GM18499 (cell line): Measurements from ENCODE around the gene ABCC4.
A peak's percentile ranks its signal among the peaks of the same experiment; 100 is the strongest.
"Not testable (repeated sequence)": the region's sequence is repeated elsewhere in the genome, so short reads cannot be mapped to it uniquely, and the experiment has no call there.

ENCODE experiments used
- ATAC-seq: cut with Tn5 transposase; IDR thresholded peaks from one replicate; pipeline ENCODE4 v1.9.1; 2021; ENCODE audit warnings: moderate number of reproducible peaks; ENCODE audit not compliant: insufficient read depth, unreplicated experiment

Gene ABCC4

GRCh38 chr13:95300625-95301182 is 547 bp downstream of the ABCC4 start:
- ATAC-seq, result peak; percentile 28

- no peak for ATAC-seq
Measured at GRCh38 chr13:95298971-95299621, 2.2 kb downstream of the ABCC4 start.

DNA sequence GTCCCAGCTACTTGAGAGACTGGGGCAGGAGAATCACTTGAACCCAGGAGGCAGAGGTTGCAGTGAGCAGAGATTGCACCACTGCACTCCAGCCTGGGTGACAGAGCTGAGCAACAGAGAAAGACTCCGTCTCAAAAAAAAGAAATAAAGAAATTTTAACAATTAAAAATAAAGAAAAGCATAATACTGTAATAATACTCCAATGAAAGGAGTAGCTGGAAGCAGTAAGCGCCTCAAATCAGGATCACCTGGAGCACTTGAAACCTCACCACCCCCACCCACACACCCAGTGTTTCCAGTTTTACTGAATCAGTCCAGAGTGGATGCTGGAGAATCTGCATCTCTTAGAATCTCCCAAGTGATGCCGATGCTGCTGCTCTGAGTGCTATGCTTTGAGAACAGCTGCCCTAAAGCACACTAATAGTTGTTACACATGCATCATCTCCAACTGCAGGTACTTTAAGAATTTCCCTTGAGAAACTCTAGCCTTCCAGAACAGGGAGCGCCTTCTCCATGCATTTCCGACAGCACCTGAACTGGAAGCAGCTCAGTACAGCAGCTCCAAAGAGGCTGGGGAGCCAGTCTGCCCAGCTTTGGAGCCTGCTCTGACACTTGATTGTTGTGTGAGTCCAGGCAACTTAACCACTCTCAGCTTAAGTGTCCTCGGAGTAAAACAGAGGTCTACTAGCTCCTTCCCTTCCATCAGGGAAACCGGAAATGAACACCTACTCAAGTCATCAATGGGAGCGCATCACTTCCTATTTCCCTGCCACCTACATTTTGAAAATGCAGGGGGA is 2.9 kb downstream of the ABCC4 start:
- ATAC-seq, result no peak

- no peak for ATAC-seq
Measured at GRCh38 chr13:95296326-95296925, 4.8 kb downstream of the ABCC4 start.

GRCh38 chr13:95295026-95295425 is 6.2 kb downstream of the ABCC4 start:
- no peak for ATAC-seq

DNA sequence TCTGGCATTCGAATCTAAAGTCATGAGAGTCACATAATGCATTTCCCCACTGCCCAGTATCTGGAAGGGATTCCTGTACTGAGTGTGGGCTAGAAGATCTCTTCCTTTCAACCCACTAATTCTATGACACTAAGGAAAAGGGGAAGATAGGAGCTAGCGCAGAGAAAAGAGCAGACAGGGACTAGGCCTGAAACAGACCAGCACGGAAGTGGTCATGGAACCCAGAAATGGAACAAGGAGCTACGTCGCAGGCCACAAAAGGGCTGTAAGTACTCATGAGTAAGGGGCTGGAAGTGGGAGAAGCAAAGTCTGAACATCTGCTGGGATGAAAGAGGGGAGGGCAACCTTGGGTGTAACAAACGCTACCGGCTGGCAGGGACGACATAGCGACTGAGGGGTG is 8.6 kb downstream of the ABCC4 start:
- no peak for ATAC-seq

GRCh38 chr13:95289901-95290300 is 11.3 kb downstream of the ABCC4 start:
- not testable (repeated sequence) for ATAC-seq

GRCh38 chr13:95289020-95289444 is 12.2 kb downstream of the ABCC4 start:
- ATAC-seq, result no peak

GRCh38 chr13:95284436-95284835 is 16.8 kb downstream of the ABCC4 start:
- no peak for ATAC-seq

- ATAC-seq, result no peak
Measured at GRCh38 chr13:95279016-95279415, 22.2 kb downstream of the ABCC4 start.

GRCh38 chr13:95276037-95276505 is 25.2 kb downstream of the ABCC4 start:
- ATAC-seq, result no peak

DNA sequence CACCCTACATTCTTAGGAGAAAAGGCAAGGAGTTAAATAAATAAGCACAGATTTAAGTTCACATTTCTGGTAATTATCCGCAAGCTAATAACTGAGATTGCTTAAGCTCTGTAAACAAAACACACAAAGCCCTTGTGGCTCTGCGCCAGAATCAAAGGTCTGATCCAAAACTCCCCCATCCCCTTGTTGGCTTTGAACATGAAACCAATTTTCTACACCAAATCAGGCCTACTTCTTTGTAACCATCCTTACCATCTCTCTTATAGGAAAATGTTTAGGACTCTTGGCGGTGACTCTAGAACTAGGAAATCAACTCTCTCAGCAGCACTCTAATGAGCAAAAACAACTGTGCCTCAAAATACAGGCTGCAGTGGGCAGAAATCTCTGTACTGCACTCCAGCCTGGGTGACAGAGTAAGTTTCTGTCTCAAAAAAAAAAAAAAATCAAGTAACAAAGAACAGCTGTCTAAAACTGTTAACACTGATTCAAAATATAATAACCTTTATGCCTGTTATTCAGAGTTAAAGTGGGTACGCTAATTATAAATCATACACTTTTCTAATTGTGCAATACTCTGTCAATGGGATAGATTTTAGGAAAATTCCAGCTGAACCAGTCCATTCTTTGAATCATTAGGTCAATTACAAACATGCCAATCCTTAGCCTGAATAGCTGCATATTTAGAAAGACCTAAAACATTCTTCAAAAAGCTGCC is 25.8 kb downstream of the ABCC4 start:
- no peak for ATAC-seq

GRCh38 chr13:95273592-95274132 is 27.6 kb downstream of the ABCC4 start:
- ATAC-seq, result not testable (repeated sequence)

DNA sequence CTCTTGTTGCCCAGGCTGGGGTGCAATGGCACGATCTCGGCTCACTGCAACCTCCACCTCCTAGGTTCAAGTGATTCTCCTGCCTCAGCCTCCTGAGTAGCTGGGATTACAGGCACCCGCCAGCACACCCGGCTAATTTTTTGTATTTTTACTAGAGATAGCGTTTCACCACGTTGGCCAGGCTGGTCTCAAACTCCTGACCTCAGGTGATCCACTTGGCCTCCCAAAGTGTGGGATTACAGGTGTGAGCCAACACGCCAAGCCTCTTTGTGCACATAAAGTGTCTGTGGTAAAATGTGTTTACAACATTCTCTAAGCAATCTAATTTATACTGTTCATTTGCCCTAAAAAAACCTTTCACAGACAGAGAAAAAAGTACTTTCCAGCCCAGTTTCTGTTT is 29.2 kb downstream of the ABCC4 start:
- not testable (repeated sequence) for ATAC-seq

- ATAC-seq, result no peak
Measured at GRCh38 chr13:95269756-95270155, 31.5 kb downstream of the ABCC4 start.

- not testable (repeated sequence) for ATAC-seq
Measured at GRCh38 chr13:95268343-95269065, 32.7 kb downstream of the ABCC4 start.

DNA sequence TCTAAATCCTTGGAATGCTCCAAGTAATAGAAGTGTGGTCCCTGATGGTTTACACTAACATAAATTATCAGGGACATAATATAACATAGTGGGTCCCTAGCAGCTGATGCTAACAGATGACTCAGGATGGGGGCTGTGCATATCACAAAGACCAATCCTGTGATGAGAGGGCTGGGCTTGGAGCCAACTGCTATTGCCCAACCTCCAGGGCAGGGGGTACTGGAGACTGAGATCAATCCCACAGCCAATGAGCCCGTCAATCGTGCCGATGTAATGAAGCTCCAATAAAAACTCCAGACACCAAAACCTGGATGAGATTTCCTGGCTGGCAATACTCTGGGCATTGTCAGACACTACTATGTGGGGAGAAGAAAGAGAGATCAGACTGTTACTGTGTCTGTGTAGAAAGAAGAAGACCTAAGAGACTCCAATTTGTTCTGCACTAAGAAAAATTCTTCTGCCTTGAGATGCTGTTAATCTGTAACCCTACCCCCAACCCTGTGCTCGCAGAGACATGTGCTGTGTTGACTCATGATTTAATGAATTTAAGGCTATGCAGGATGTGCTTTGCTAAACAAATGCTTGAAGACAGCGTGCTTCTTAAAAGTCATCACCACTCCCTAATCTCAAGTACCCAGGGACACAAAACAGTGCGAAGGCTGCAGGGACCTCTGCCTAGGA is 33.4 kb downstream of the ABCC4 start:
- ATAC-seq, result no peak

- no peak for ATAC-seq
Measured at GRCh38 chr13:95264225-95264624, 37.0 kb downstream of the ABCC4 start.

GRCh38 chr13:95262837-95263384 is 38.3 kb downstream of the ABCC4 start:
- no peak for ATAC-seq
